Measurements from ENCODE around the gene RDH14.

GRCh38 chr2:18536697-18537096 is 23.8 kb downstream of the RDH14 start:
- no peak for TF ChIP-seq EZH2 (IDR thresholded peaks at IDR 0.05)
- TF ChIP-seq POLR2AphosphoS5 (IDR thresholded peaks at IDR 0.05; ENCODE audit: borderline replicate concordance, low read depth, low read length), result no peak
- no peak for TF ChIP-seq FOXP2 (optimal IDR thresholded peaks at IDR 0.05; ENCODE audit: control extremely low read depth, extremely low read length, insufficient read depth)
